Loucy (cell line): ENCODE measurements around the gene DCUN1D4.

Experiments used
- H2AFZ ChIP-seq: fragments of 200-600 bp; sonication (generic); 2 replicates; pipeline ENCODE4 v1.6.0; 2016; ENCODE audit warnings: antibody characterized with exemption, mild to moderate bottlenecking, low read length, moderate library complexity
- H3F3A ChIP-seq: fragments of 200-600 bp; 2 replicates; pipeline ENCODE4 v1.6.0; 2016; ENCODE audit warnings: antibody characterized with exemption, low read depth, mild to moderate bottlenecking
- H3K27me3 ChIP-seq: fragments of 200-600 bp; sonication (generic); 2 replicates; pipeline ENCODE4 v1.6.1; 2014; ENCODE audit warnings: low read length, mild to moderate bottlenecking; ENCODE audit not compliant: insufficient read depth, poor library complexity, severe bottlenecking
- H3K36me3 ChIP-seq: fragments of 200-600 bp; sonication (generic); 2 replicates; pipeline ENCODE4 v1.6.1; 2016; ENCODE audit warnings: low read length; ENCODE audit not compliant: insufficient read depth
- H3K4me1 ChIP-seq: fragments of 200-600 bp; sonication (generic); 2 replicates; pipeline ENCODE4 v1.5.1; 2014; ENCODE audit warnings: low read length, mild to moderate bottlenecking; ENCODE audit not compliant: insufficient read depth, poor library complexity, severe bottlenecking
- H3K4me2 ChIP-seq: fragments of 200-600 bp; sonication (generic); 2 replicates; pipeline ENCODE4 v1.6.0; 2014; ENCODE audit warnings: antibody characterized with exemption, low read length, low read depth, mild to moderate bottlenecking; ENCODE audit not compliant: poor library complexity, severe bottlenecking
- H3K4me3 ChIP-seq: fragments of 200-600 bp; sonication (generic); 2 replicates; pipeline ENCODE4 v1.5.1; 2014; ENCODE audit warnings: low read length, mild to moderate bottlenecking, mixed read lengths; ENCODE audit not compliant: poor library complexity, severe bottlenecking
- H3K79me2 ChIP-seq: fragments of 200-600 bp; sonication (generic); 2 replicates; pipeline ENCODE4 v1.6.1; 2014; ENCODE audit warnings: low read length; ENCODE audit not compliant: insufficient read depth
- H3K9ac ChIP-seq: fragments of 200-600 bp; sonication (generic); 2 replicates; pipeline ENCODE4 v1.6.0; 2014; ENCODE audit warnings: mild to moderate bottlenecking, low read depth, low read length, moderate library complexity; ENCODE audit not compliant: poor library complexity, severe bottlenecking
- H3K9me2 ChIP-seq: fragments of 200-600 bp; sonication (generic); replicated peaks from 2 replicates; pipeline ENCODE4 v1.6.1; 2016; ENCODE audit warnings: low read depth, low read length, mixed read lengths
- H3K9me3 ChIP-seq: fragments of 200-600 bp; sonication (generic); 2 replicates; pipeline ENCODE4 v1.6.1; 2014; ENCODE audit warnings: mild to moderate bottlenecking, antibody characterized with exemption, low read length, low read depth; ENCODE audit not compliant: insufficient read depth
- H4K20me1 ChIP-seq: fragments of 200-600 bp; sonication (generic); 2 replicates; pipeline ENCODE4 v1.6.0; 2014; ENCODE audit warnings: antibody characterized with exemption, low read length, mild to moderate bottlenecking; ENCODE audit not compliant: insufficient read depth, poor library complexity, severe bottlenecking
- EZH2phosphoT487 ChIP-seq: fragments of 200-600 bp; IDR thresholded peaks from 2 replicates; pipeline ENCODE4 v1.6.1; 2018; ENCODE audit warnings: antibody characterized with exemption, mild to moderate bottlenecking, moderate library complexity, borderline replicate concordance
- TF ChIP-seq, protein P1 (sequence below): fragments of 200-600 bp; sonication (generic); conservative IDR thresholded peaks from 2 replicates; pipeline ENCODE4 v1.5.1; 2014; ENCODE audit warnings: mild to moderate bottlenecking, antibody characterized with exemption, low read length

DCUN1D4 gene

DNA sequence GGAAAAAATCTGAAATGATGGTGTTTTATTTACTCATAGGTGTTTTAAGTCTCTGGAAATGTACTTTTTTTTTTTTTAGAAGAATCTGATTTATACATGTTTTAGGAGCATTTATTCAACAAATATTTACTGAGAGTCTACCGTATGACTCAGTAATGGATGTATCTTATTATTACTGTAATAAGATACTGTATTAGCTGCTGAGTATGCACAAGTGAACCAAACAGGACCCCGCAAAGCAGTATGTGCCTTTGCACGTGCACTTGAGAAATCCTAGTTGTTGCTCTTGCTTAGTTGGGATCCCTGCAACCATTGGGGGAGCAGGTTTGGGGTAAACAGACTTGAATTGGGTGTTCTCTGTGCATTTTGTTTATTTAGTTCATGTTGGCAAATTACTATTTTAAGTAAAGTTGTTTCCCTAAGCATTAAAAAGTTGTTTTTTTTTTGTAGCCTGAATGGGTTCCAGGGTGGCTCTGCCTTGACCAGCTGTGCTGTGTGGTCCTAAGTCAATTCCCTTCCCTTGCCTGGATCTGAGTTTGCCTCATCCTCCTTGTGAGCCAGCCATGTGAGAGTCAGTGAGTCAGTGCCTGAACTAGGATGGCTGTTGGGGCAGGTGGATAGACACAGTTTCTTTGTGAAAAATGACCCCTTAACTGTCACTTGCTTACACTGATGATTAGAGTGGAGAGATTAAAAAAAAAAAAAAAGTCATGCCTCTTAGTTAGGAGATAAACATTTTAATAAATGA is 27.7 kb downstream of the DCUN1D4 start:
- Histone ChIP-seq H3F3A (no peaks in the 10 kb centered on the region), H3K4me2 (no peak overlapping the region), H3K4me1 (no peaks in the 10 kb centered on the region), H4K20me1 (no peaks in the 10 kb centered on the region), H3K9me3 (no peaks in the 10 kb centered on the region), H3K9ac (no peak overlapping the region), H3K4me3 (no peak overlapping the region), H3K9me2 (no peaks in the 10 kb centered on the region), H3K27me3 (no peaks in the 10 kb centered on the region), H2AFZ (no peak overlapping the region), H3K36me3 (peaks cover 78% of the 10 kb centered on the region), H3K79me2 (no peaks in the 10 kb centered on the region)
- TF ChIP-seq, protein P1, sequence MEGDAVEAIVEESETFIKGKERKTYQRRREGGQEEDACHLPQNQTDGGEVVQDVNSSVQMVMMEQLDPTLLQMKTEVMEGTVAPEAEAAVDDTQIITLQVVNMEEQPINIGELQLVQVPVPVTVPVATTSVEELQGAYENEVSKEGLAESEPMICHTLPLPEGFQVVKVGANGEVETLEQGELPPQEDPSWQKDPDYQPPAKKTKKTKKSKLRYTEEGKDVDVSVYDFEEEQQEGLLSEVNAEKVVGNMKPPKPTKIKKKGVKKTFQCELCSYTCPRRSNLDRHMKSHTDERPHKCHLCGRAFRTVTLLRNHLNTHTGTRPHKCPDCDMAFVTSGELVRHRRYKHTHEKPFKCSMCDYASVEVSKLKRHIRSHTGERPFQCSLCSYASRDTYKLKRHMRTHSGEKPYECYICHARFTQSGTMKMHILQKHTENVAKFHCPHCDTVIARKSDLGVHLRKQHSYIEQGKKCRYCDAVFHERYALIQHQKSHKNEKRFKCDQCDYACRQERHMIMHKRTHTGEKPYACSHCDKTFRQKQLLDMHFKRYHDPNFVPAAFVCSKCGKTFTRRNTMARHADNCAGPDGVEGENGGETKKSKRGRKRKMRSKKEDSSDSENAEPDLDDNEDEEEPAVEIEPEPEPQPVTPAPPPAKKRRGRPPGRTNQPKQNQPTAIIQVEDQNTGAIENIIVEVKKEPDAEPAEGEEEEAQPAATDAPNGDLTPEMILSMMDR: no peak
- no peak for TF ChIP-seq EZH2phosphoT487

DNA sequence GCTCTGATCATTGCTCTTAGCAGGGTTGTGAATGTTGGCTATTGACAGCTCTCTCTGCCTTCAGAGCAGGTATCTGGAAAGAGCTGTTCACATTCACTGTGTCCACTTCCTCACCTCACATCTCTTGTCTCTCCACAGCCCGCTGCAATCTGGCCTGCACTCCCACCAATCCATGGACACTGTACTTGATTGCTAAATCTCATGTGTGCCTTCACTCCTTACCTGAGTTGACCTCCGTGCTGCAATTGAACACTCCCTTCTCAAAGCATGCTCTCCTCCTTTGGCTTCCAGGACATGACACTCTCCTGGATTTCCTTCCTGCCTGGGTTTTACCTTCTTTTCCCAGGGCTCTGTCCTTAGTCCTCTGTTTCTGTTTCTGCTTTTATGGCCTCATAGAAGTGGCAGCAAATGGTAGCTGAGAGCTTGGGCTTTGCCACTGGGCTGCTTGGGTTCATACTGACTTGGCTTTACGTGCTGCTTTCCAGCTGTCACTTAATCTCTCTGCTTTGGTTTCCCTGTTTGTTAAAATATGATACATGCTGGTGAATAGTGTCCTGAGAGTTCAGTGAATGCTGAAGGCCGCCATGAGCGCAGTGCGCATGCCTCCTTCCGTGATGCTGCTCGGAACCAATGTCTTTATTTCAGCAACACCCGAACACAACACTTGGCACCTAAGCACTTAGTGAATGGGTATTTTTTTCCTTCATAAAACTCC is 29.5 kb downstream of the DCUN1D4 start:
- H3K36me3 ChIP-seq: peaks cover 71% of the 10 kb centered on the region
- no peak overlapping the region for H3K9ac ChIP-seq
- no peaks in the 10 kb centered on the region for H3K27me3 ChIP-seq

DNA sequence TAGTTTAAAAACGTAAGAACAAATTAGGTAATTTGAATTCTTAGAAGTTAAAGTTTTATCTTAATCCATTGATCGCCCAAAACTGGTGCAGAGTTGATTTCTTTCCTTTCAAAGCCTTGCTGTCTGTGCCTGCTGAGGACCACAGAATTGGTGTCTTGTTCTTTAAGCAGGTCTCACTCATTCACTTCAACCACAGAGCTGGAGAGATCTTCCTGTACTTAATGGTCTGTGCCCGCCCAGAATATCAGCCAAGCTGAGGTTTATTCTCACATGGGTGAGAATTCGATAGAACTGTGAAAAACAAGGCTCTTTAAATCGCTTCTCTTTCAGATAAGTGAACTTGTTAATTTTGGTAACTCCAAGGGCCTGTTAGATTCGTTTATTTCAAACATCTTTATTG is 31.6 kb downstream of the DCUN1D4 start:
- Histone ChIP-seq H3K4me1 (no peaks in the 10 kb centered on the region), H3K9ac (no peak overlapping the region), H3K27me3 (no peaks in the 10 kb centered on the region), H3K4me2 (no peak overlapping the region), H3K79me2 (no peaks in the 10 kb centered on the region), H2AFZ (no peak overlapping the region), H3K36me3 (peaks cover 80% of the 10 kb centered on the region), H3K9me3 (no peaks in the 10 kb centered on the region), H3F3A (no peaks in the 10 kb centered on the region), H3K9me2 (no peaks in the 10 kb centered on the region), H4K20me1 (no peaks in the 10 kb centered on the region), H3K4me3 (no peak overlapping the region)
- TF ChIP-seq, protein P1: no peak
- TF ChIP-seq EZH2phosphoT487: no peak

More for the DNA sequence above, 29.5 kb downstream of the DCUN1D4 start:
- Histone ChIP-seq H3K4me1 (no peaks in the 10 kb centered on the region), H4K20me1 (no peaks in the 10 kb centered on the region), H2AFZ (no peak overlapping the region), H3F3A (no peaks in the 10 kb centered on the region), H3K9me2 (no peaks in the 10 kb centered on the region), H3K79me2 (no peaks in the 10 kb centered on the region), H3K9me3 (no peaks in the 10 kb centered on the region), H3K4me3 (no peak overlapping the region), H3K4me2 (no peak overlapping the region)
- TF ChIP-seq, protein P1: no peak
- no peak for TF ChIP-seq EZH2phosphoT487
